SK-N-SH (cell line): Measurements from ENCODE around the gene ST7.

Source experiments
- FOXJ3 ChIP-seq: sonication (generic); formaldehyde crosslinking; IDR thresholded peaks from 2 replicates; pipeline ENCODE4 v1.5.1; 2020; ENCODE audit warnings: mild to moderate bottlenecking, missing genetic modification reagents
- GABPA ChIP-seq: IDR thresholded peaks from 2 replicates; pipeline ENCODE4 v1.4.0; 2012; ENCODE audit warnings: low read depth, mild to moderate bottlenecking
- MEF2A ChIP-seq: IDR thresholded peaks from 2 replicates; pipeline ENCODE4 v1.4.0; 2012; ENCODE audit warnings: low read depth, borderline replicate concordance
- NFIC ChIP-seq: IDR thresholded peaks from 2 replicates; pipeline ENCODE4 v1.4.0; 2012; ENCODE audit warnings: borderline replicate concordance
- NRF1 ChIP-seq: IDR thresholded peaks from 2 replicates; pipeline ENCODE4 v1.6.1; 2012; ENCODE audit warnings: low read depth, mild to moderate bottlenecking, low read length
- POLR2AphosphoS5 ChIP-seq: IDR thresholded peaks from 2 replicates; pipeline ENCODE4 v1.6.1; 2012; ENCODE audit warnings: low read depth, low read length
- RCOR1 ChIP-seq: fragments of 150-350 bp; IDR thresholded peaks from 2 replicates; pipeline ENCODE4 v1.6.1; 2017; ENCODE audit warnings: antibody characterized with exemption, low read length
- TCF12 ChIP-seq: IDR thresholded peaks from 2 replicates; pipeline ENCODE4 v1.4.0; 2012
- YY1 ChIP-seq: IDR thresholded peaks from 2 replicates; pipeline ENCODE4 v1.4.0; 2012; ENCODE audit warnings: low read depth, mild to moderate bottlenecking
- TF ChIP-seq, protein P1 (sequence below): fragments of 200-600 bp; sonication (generic); IDR thresholded peaks from 2 replicates; pipeline ENCODE4 v1.6.1; 2017; ENCODE audit warnings: antibody characterized with exemption, mild to moderate bottlenecking, moderate library complexity
- TF ChIP-seq, protein P2 (sequence below): fragments of 150-350 bp; IDR thresholded peaks from 2 replicates; pipeline ENCODE4 v1.6.1; 2016; ENCODE audit warnings: mild to moderate bottlenecking, low read depth, low read length
- TF ChIP-seq, protein P3 (sequence below): IDR thresholded peaks from 2 replicates; pipeline ENCODE4 v1.4.0; 2012; ENCODE audit warnings: low read depth, borderline replicate concordance

DNA sequence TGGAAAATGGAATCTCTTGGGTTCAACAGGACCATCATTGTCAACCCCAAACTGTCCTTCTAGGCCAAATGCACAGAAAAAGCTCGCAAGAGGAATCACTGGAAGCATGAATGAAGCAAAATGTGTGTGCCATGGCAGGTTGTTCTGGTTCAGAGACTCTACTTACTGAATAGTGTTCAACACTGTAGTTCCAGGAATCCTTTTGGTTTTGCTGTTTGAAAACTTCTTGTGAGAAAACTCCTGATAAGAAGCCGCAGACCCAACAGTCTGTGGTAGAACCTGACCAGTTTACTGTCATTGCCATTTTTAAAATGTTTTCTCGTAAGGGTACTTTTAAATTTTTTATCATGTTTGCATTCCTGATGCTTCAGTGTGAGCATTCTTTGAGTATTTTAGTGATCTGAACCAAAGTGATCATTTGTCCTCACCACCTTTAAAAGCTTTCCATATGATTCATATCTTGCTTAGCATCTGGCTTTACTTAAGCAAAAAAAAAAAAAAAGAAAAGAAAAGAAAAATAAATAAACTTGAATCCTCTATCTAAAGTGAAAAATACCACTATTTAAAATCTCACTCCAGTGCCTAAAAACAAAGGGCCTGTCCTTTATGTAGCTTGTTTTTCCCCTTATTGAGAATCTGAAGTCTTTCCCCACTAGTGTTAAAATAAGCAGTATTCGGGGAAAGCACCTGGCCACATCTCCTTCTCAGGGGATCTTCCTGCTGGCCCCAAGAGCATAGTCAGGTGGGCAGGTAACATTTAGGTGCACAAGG is 277.2 kb downstream of the ST7 start:
- TF ChIP-seq YY1 (no peak), NFIC (peak; percentile 23; the same call in 1 of the 2 replicates), GABPA (no peak; the same call in 1 of the 2 replicates), MEF2A (no peak), FOXJ3 (no peak), TCF12 (peak; percentile 96), POLR2AphosphoS5 (peak; percentile 68; the same call in 1 of the 2 replicates), NRF1 (no peak), RCOR1 (no peak)
- TF ChIP-seq, protein P1, sequence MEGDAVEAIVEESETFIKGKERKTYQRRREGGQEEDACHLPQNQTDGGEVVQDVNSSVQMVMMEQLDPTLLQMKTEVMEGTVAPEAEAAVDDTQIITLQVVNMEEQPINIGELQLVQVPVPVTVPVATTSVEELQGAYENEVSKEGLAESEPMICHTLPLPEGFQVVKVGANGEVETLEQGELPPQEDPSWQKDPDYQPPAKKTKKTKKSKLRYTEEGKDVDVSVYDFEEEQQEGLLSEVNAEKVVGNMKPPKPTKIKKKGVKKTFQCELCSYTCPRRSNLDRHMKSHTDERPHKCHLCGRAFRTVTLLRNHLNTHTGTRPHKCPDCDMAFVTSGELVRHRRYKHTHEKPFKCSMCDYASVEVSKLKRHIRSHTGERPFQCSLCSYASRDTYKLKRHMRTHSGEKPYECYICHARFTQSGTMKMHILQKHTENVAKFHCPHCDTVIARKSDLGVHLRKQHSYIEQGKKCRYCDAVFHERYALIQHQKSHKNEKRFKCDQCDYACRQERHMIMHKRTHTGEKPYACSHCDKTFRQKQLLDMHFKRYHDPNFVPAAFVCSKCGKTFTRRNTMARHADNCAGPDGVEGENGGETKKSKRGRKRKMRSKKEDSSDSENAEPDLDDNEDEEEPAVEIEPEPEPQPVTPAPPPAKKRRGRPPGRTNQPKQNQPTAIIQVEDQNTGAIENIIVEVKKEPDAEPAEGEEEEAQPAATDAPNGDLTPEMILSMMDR: no peak
- TF ChIP-seq, protein P2, sequence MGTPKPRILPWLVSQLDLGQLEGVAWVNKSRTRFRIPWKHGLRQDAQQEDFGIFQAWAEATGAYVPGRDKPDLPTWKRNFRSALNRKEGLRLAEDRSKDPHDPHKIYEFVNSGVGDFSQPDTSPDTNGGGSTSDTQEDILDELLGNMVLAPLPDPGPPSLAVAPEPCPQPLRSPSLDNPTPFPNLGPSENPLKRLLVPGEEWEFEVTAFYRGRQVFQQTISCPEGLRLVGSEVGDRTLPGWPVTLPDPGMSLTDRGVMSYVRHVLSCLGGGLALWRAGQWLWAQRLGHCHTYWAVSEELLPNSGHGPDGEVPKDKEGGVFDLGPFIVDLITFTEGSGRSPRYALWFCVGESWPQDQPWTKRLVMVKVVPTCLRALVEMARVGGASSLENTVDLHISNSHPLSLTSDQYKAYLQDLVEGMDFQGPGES: no peak
- TF ChIP-seq, protein P3, sequence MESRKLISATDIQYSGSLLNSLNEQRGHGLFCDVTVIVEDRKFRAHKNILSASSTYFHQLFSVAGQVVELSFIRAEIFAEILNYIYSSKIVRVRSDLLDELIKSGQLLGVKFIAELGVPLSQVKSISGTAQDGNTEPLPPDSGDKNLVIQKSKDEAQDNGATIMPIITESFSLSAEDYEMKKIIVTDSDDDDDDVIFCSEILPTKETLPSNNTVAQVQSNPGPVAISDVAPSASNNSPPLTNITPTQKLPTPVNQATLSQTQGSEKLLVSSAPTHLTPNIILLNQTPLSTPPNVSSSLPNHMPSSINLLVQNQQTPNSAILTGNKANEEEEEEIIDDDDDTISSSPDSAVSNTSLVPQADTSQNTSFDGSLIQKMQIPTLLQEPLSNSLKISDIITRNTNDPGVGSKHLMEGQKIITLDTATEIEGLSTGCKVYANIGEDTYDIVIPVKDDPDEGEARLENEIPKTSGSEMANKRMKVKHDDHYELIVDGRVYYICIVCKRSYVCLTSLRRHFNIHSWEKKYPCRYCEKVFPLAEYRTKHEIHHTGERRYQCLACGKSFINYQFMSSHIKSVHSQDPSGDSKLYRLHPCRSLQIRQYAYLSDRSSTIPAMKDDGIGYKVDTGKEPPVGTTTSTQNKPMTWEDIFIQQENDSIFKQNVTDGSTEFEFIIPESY: 0 out of 2 replicates have a peak, but pooled peaks have one; percentile 27
